GM12878 (cell line): ENCODE measurements around the gene BRSK2.

Source experiments
- CHD2 ChIP-seq: IDR thresholded peaks from 2 replicates; pipeline ENCODE4 v1.6.1; 2011; ENCODE audit warnings: low read depth, low read length, improper control_type of control experiment, borderline replicate concordance
- E2F4 ChIP-seq: IDR thresholded peaks from 2 replicates; pipeline ENCODE4 v1.6.1; 2012; ENCODE audit warnings: low read depth, low read length, improper control_type of control experiment
- HDAC6 ChIP-seq: fragments of 200-600 bp; sonication (generic); IDR thresholded peaks from one replicate; pipeline ENCODE4 v1.8.0; 2017; ENCODE audit warnings: antibody characterized with exemption; ENCODE audit not compliant: unreplicated experiment
- MXI1 ChIP-seq: fragments of 150-350 bp; IDR thresholded peaks from 2 replicates; pipeline ENCODE4 v1.6.1; 2011; ENCODE audit warnings: low read depth, mild to moderate bottlenecking, inconsistent platforms, low read length, improper control_type of control experiment
- POLR2A ChIP-seq: IDR thresholded peaks from 2 replicates; pipeline ENCODE4 v1.6.1; 2011; ENCODE audit warnings: low read depth, mild to moderate bottlenecking, low read length
- YBX1 ChIP-seq: fragments of 450-650 bp; IDR thresholded peaks from 2 replicates; pipeline ENCODE4 v1.6.1; 2016; ENCODE audit warnings: antibody characterized with exemption
- TF ChIP-seq, protein P1 (sequence below), 3 experiments: IDR thresholded peaks in 2 of 3; conservative IDR thresholded peaks in 1 of 3; 2 replicates each; pipeline ENCODE4 v1.5.1; 2011; ENCODE audit warnings: low read depth in 3 of 3, low read length in 3 of 3, mild to moderate bottlenecking in 3 of 3, control low read depth in 2 of 3, moderate library complexity in 2 of 3, inconsistent platforms in 1 of 3, mixed read lengths in 1 of 3; ENCODE audit not compliant: control insufficient read depth in 2 of 3, insufficient read depth in 1 of 3; ENCODE audit errors: extremely low read depth in 1 of 3
- TF ChIP-seq, protein P2 (sequence below): IDR thresholded peaks from 2 replicates; pipeline ENCODE4 v1.6.1; 2011; ENCODE audit warnings: borderline replicate concordance, low read depth, mild to moderate bottlenecking, moderate library complexity, low read length; ENCODE audit not compliant: insufficient read depth, poor library complexity, severe bottlenecking
- TF ChIP-seq, protein P3 (sequence below): IDR thresholded peaks from 2 replicates; pipeline ENCODE4 v1.6.1; 2012; ENCODE audit warnings: low read depth, low read length, improper control_type of control experiment
- TF ChIP-seq, protein P4 (sequence below): fragments of 450-650 bp; IDR thresholded peaks from 2 replicates; pipeline ENCODE4 v1.6.1; 2017; ENCODE audit warnings: mild to moderate bottlenecking, moderate library complexity
- TF ChIP-seq, protein P5 (sequence below): fragments of 450-650 bp; IDR thresholded peaks from 2 replicates; pipeline ENCODE4 v1.6.1; 2017; ENCODE audit warnings: low read depth, mild to moderate bottlenecking, moderate library complexity

GRCh38 chr11:1371026-1371325, 18.8 kb upstream of the BRSK2 start:
- TF ChIP-seq, protein P1, sequence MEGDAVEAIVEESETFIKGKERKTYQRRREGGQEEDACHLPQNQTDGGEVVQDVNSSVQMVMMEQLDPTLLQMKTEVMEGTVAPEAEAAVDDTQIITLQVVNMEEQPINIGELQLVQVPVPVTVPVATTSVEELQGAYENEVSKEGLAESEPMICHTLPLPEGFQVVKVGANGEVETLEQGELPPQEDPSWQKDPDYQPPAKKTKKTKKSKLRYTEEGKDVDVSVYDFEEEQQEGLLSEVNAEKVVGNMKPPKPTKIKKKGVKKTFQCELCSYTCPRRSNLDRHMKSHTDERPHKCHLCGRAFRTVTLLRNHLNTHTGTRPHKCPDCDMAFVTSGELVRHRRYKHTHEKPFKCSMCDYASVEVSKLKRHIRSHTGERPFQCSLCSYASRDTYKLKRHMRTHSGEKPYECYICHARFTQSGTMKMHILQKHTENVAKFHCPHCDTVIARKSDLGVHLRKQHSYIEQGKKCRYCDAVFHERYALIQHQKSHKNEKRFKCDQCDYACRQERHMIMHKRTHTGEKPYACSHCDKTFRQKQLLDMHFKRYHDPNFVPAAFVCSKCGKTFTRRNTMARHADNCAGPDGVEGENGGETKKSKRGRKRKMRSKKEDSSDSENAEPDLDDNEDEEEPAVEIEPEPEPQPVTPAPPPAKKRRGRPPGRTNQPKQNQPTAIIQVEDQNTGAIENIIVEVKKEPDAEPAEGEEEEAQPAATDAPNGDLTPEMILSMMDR (IDR thresholded peaks at IDR 0.05 in 2 of 3, conservative IDR thresholded peaks at IDR 0.05 in 1 of 3; ENCODE audit: control insufficient read depth in 2 of 3, extremely low read depth in 1 of 3, insufficient read depth in 1 of 3, low read depth in 3 of 3, low read length in 3 of 3), result no peak
- TF ChIP-seq E2F4 (no peak), HDAC6 (no peak), CHD2 (no peak), POLR2A (no peak), YBX1 (no peak), MXI1 (no peak)
- TF ChIP-seq, protein P2, sequence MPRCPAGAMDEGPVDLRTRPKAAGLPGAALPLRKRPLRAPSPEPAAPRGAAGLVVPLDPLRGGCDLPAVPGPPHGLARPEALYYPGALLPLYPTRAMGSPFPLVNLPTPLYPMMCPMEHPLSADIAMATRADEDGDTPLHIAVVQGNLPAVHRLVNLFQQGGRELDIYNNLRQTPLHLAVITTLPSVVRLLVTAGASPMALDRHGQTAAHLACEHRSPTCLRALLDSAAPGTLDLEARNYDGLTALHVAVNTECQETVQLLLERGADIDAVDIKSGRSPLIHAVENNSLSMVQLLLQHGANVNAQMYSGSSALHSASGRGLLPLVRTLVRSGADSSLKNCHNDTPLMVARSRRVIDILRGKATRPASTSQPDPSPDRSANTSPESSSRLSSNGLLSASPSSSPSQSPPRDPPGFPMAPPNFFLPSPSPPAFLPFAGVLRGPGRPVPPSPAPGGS, result no peak
- TF ChIP-seq, protein P3, sequence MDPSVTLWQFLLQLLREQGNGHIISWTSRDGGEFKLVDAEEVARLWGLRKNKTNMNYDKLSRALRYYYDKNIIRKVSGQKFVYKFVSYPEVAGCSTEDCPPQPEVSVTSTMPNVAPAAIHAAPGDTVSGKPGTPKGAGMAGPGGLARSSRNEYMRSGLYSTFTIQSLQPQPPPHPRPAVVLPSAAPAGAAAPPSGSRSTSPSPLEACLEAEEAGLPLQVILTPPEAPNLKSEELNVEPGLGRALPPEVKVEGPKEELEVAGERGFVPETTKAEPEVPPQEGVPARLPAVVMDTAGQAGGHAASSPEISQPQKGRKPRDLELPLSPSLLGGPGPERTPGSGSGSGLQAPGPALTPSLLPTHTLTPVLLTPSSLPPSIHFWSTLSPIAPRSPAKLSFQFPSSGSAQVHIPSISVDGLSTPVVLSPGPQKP, result no peak
- TF ChIP-seq, protein P4, sequence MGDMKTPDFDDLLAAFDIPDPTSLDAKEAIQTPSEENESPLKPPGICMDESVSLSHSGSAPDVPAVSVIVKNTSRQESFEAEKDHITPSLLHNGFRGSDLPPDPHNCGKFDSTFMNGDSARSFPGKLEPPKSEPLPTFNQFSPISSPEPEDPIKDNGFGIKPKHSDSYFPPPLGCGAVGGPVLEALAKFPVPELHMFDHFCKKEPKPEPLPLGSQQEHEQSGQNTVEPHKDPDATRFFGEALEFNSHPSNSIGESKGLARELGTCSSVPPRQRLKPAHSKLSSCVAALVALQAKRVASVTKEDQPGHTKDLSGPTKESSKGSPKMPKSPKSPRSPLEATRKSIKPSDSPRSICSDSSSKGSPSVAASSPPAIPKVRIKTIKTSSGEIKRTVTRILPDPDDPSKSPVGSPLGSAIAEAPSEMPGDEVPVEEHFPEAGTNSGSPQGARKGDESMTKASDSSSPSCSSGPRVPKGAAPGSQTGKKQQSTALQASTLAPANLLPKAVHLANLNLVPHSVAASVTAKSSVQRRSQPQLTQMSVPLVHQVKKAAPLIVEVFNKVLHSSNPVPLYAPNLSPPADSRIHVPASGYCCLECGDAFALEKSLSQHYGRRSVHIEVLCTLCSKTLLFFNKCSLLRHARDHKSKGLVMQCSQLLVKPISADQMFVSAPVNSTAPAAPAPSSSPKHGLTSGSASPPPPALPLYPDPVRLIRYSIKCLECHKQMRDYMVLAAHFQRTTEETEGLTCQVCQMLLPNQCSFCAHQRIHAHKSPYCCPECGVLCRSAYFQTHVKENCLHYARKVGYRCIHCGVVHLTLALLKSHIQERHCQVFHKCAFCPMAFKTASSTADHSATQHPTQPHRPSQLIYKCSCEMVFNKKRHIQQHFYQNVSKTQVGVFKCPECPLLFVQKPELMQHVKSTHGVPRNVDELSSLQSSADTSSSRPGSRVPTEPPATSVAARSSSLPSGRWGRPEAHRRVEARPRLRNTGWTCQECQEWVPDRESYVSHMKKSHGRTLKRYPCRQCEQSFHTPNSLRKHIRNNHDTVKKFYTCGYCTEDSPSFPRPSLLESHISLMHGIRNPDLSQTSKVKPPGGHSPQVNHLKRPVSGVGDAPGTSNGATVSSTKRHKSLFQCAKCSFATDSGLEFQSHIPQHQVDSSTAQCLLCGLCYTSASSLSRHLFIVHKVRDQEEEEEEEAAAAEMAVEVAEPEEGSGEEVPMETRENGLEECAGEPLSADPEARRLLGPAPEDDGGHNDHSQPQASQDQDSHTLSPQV, result no peak
- TF ChIP-seq, protein P5, sequence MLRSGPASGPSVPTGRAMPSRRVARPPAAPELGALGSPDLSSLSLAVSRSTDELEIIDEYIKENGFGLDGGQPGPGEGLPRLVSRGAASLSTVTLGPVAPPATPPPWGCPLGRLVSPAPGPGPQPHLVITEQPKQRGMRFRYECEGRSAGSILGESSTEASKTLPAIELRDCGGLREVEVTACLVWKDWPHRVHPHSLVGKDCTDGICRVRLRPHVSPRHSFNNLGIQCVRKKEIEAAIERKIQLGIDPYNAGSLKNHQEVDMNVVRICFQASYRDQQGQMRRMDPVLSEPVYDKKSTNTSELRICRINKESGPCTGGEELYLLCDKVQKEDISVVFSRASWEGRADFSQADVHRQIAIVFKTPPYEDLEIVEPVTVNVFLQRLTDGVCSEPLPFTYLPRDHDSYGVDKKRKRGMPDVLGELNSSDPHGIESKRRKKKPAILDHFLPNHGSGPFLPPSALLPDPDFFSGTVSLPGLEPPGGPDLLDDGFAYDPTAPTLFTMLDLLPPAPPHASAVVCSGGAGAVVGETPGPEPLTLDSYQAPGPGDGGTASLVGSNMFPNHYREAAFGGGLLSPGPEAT, result no peak
